Activated CD8-positive, alpha-beta T cell treated with anti-CD3 and anti-CD28 coated beads for 36 hours (primary cell): ENCODE results near the gene DCAF5. TPM values are rescaled to one million over a fixed set of nuclear protein-coding genes. Genes with fewer than 3 reads are reported as not detected.
A peak's percentile ranks its signal among the peaks of the same experiment; 100 is the strongest.

Experiments used
- ATAC-seq: fragments of 200-7000 bp; cut with Tn5 transposase; one replicate; pipeline ENCODE4 v1.10.0; 2021; ENCODE audit warnings: mild to moderate bottlenecking, moderate library complexity
- CTCF ChIA-PET: fragments of 350-600 bp; sonication (Branson Sonifier 250); formaldehyde crosslinking; loops from one replicate; lab custom pipeline; 2021; ENCODE audit warnings: antibody characterized with exemption; lab: Charles Lee
- POLR2A ChIA-PET: fragments of 350-600 bp; sonication (Branson Sonifier 250); formaldehyde crosslinking; loops from one replicate; lab custom pipeline; 2021; ENCODE audit warnings: antibody characterized with exemption; lab: Charles Lee
- DNase-seq: peaks from one replicate; pipeline ENCODE4 v3.0.0-alpha.2; 2020
- H3K27ac Mint-ChIP-seq: one replicate; pipeline ENCODE4 v1.8.0; 2021; ENCODE audit warnings: mild to moderate bottlenecking, mixed read lengths
- H3K27me3 Mint-ChIP-seq: one replicate; pipeline ENCODE4 v1.8.0; 2021; ENCODE audit warnings: mixed read lengths
- H3K36me3 Mint-ChIP-seq: one replicate; pipeline ENCODE4 v1.8.0; 2021; ENCODE audit warnings: low read depth, mixed read lengths
- H3K4me1 Mint-ChIP-seq: one replicate; pipeline ENCODE4 v1.8.0; 2021; ENCODE audit warnings: low read depth, mixed read lengths
- H3K4me3 Mint-ChIP-seq: one replicate; pipeline ENCODE4 v1.8.0; 2021; ENCODE audit warnings: mild to moderate bottlenecking, moderate library complexity, mixed read lengths
- H3K9me3 Mint-ChIP-seq: one replicate; pipeline ENCODE4 v1.8.0; 2021; ENCODE audit warnings: mixed read lengths
- CTCF ChIP-seq: fragments of 200-600 bp; IDR thresholded peaks from one replicate; pipeline ENCODE4 v1.8.0; 2022; ENCODE audit warnings: antibody characterized with exemption, mild to moderate bottlenecking
- intact Hi-C: fragments of 100-400 bp; cut with micrococcal nuclease; formaldehyde crosslinking; loops from one replicate; pipeline ENCODE4 v1.10.0; 2022
- total RNA-seq, 2 experiments: library from RNA; stranded (reverse); gene quantifications; one replicate each; pipeline ENCODE4 v1.2.3, GENCODE V29; 2021

Gene DCAF5
- total RNA-seq, 2 experiments from 2014 or later, result 34.3 to 36.5 TPM

GRCh38 chr14:69118305-69118704, 34.6 kb downstream of the DCAF5 start:
- POLR2A ChIA-PET, result no interaction called here
- Mint-ChIP-seq H3K4me1 (peaks cover 43% of the 10 kb centered on the region), H3K9me3 (no peaks in the 10 kb centered on the region), H3K27me3 (no peaks in the 10 kb centered on the region), H3K36me3 (peaks cover 38% of the 10 kb centered on the region), H3K4me3 (no peak overlapping the region), H3K27ac (peak overlapping the region; percentile 73)
- DNase-seq (no peak), ATAC-seq (no peak)
- CTCF ChIA-PET, result interaction anchor here (0.9 to 2.6 kb wide), 5 partner anchors 11 to 125 kb away, joined by 3 to 14 read pairs (median 5); no protein-coding TSS in a partner anchor
- intact Hi-C loops, result no loop called here
- no peak for TF ChIP-seq CTCF

DNA sequence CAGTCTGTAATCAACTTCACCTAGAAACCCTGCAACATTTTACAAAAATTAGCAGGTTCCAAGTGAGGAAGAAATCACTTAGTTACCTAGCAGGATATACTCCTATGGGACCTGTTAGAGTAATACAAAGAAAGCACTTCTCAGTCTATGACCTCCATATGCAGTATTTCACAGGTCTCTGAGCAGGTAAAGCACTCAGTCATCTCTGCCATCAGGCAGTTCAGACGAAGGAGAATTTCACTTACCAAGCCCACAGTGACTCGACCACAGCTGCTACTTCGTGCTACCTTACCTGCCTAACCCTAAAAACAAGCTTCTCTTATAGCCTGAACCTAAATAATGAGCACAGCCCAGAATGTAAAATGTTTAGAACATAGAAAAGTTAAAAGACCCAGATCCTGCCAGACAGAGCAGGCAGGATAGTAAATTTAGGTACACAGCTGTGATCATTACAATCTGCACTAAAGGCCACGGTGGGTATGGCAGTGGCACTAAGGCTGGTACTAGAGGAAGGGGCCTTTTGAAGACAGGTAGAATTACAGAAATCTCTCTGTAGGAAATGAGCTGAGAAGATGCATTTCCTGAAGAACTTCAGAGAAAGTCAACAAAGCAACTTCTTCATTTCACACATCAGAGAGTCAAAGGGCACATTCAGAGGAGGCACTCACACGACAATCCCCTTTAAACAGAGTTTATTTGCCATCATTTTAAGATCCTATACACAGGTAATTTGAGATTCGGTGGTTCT, 35.7 kb downstream of the DCAF5 start:
- Mint-ChIP-seq H3K27me3 (no peaks in the 10 kb centered on the region), H3K4me3 (no peak overlapping the region), H3K27ac (peak overlapping the region; percentile 73), H3K9me3 (no peaks in the 10 kb centered on the region), H3K4me1 (peaks cover 41% of the 10 kb centered on the region), H3K36me3 (peaks cover 38% of the 10 kb centered on the region)
- intact Hi-C loops, result no loop called here
- peak; percentile 53 for ATAC-seq
- no peak for DNase-seq
- POLR2A ChIA-PET, result no interaction called here
- CTCF ChIA-PET, result interaction anchor here (0.6 to 2.6 kb wide), 6 partner anchors 10 to 254 kb away, joined by 3 to 17 read pairs (median 6); no protein-coding TSS in a partner anchor
- no peak for TF ChIP-seq CTCF

GRCh38 chr14:69115407-69116185, 37.3 kb downstream of the DCAF5 start:
- CTCF ChIA-PET, result interaction anchor here (1.1 to 2.6 kb wide), 6 partner anchors 8 to 272 kb away, joined by 3 to 17 read pairs (median 6); no protein-coding TSS in a partner anchor
- ATAC-seq (no peak), DNase-seq (no peak)
- Mint-ChIP-seq H3K4me1 (peaks cover 31% of the 10 kb centered on the region), H3K36me3 (peaks cover 29% of the 10 kb centered on the region), H3K4me3 (no peak overlapping the region), H3K27ac (no peak overlapping the region), H3K27me3 (no peaks in the 10 kb centered on the region), H3K9me3 (no peaks in the 10 kb centered on the region)
- POLR2A ChIA-PET, result no interaction called here
- intact Hi-C loops, result no loop called here
- TF ChIP-seq CTCF, result no peak

DNA sequence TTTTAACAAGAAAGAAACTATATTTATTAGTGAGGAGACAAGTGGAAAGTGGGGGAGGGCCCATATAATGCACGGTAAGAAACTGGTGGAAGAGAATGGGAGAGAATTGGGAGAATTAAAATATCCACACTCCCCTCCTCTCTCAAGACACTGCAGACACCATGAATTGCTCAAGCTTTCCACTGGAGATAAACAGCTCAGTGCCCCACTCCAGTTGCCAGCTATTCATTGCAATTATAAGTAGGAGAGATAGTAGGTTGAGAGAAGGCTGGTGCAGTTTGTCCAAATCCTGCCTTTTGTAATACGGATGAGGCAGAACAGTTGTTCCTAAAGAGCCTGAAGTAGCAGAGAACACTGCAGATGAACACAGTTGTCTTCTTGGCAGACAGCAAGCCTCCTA, 38.2 kb downstream of the DCAF5 start:
- ChIA-PET CTCF (interaction anchor here (1.1 kb wide), 1 partner anchor 271 kb away, joined by 4 read pairs; no protein-coding TSS in a partner anchor), POLR2A (no interaction called here)
- ATAC-seq (no peak), DNase-seq (no peak)
- Mint-ChIP-seq H3K27ac (no peak overlapping the region), H3K36me3 (peaks cover 29% of the 10 kb centered on the region), H3K4me3 (no peak overlapping the region), H3K9me3 (no peaks in the 10 kb centered on the region), H3K4me1 (peaks cover 26% of the 10 kb centered on the region), H3K27me3 (no peaks in the 10 kb centered on the region)
- TF ChIP-seq CTCF, result no peak
- intact Hi-C loops, result no loop called here
